Erythroblast (primary cell): ENCODE measurements around the gene TLR8.

Experiments used
- GATA1 ChIP-seq: IDR thresholded peaks from 2 replicates; pipeline ENCODE4 v1.6.1; 2011; ENCODE audit warnings: low read depth, mild to moderate bottlenecking, control low read depth, low read length, moderate library complexity
- POLR2A ChIP-seq: IDR thresholded peaks from 2 replicates; pipeline ENCODE4 v1.6.1; 2011; ENCODE audit warnings: mild to moderate bottlenecking, low read length

DNA sequence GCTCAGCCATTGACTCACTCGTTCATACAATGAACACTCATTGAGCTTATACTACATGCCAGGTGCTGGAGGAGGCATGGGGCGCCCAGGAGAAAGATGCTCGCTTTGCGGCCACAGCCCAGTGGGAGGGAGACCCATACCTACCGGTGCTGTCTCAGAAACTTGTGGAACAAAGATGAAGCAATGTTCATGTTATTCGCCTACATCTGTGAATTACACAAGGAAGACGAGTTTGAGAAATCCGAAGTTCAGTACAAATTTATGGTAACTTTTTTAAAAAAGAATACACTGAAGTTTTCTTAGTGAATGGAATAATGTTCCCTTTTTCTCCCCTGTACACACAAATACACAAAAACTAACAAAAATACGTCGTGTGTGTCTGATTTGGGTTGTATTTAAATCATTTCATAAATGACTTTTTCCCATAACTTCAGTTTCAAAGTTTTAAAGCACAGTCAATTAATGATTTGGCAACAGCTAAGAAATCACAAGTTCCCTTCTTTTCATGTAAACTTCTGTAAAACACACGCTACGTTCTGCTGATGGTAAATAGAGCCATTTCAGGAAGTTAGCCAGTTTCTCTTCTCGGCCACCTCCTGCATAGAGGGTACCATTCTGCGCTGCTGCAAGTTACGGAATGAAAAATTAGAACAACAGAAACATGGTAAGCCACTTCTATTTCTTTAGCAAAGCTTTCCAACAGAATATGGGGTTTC lies at the start of gene TLR8:
- TF ChIP-seq POLR2A (no peak), GATA1 (no peak)
